Neural cell (in vitro differentiated cells): ENCODE data around the gene SNX32. TPM values are rescaled to one million over a fixed set of nuclear protein-coding genes. Genes with fewer than 3 reads are reported as not detected.

ENCODE experiments used
- H2AFZ ChIP-seq: fragments of 200-600, 300-800 bp; sonication (generic), shearing (Covaris generic); 2 replicates; pipeline ENCODE4 v1.6.0; 2014; ENCODE audit warnings: low read depth, mild to moderate bottlenecking, antibody characterized with exemption, low read length, moderate library complexity
- H3F3A ChIP-seq: fragments of 200-600 bp; shearing (Covaris generic); 2 replicates; pipeline ENCODE4 v1.6.1; 2016; ENCODE audit warnings: mild to moderate bottlenecking, moderate library complexity, mixed read lengths, antibody characterized with exemption, low read length; ENCODE audit not compliant: insufficient read depth, poor library complexity, severe bottlenecking
- H3K27ac ChIP-seq: fragments of 200-600, 300-800 bp; sonication (generic), shearing (Covaris generic); 2 replicates; pipeline ENCODE4 v1.5.1; 2014; ENCODE audit warnings: mild to moderate bottlenecking, low read length, moderate library complexity
- H3K27me3 ChIP-seq: fragments of 300-800, 200-600 bp; sonication (generic), shearing (Covaris generic); 2 replicates; pipeline ENCODE4 v1.6.0; 2014; ENCODE audit warnings: mild to moderate bottlenecking, low read depth, low read length, moderate library complexity; ENCODE audit not compliant: insufficient read depth
- H3K36me3 ChIP-seq: fragments of 300-800, 200-600 bp; sonication (generic), shearing (Covaris generic); 2 replicates; pipeline ENCODE4 v1.5.1; 2014; ENCODE audit warnings: mild to moderate bottlenecking, antibody characterized with exemption, low read length, moderate library complexity; ENCODE audit not compliant: insufficient read depth
- H3K4me2 ChIP-seq: fragments of 300-800, 200-600 bp; sonication (generic), shearing (Covaris generic); 2 replicates; pipeline ENCODE4 v1.6.0; 2014; ENCODE audit warnings: mild to moderate bottlenecking, low read length
- H3K4me3 ChIP-seq: fragments of 300-800, 200-600 bp; sonication (generic), shearing (Covaris generic); 2 replicates; pipeline ENCODE4 v1.5.1; 2014; ENCODE audit warnings: mild to moderate bottlenecking, low read length, moderate library complexity
- H3K79me2 ChIP-seq: fragments of 200-600 bp; shearing (Covaris generic); replicated peaks from 2 replicates; pipeline ENCODE4 v1.6.0; 2014; ENCODE audit warnings: mild to moderate bottlenecking, low read length, moderate library complexity; ENCODE audit not compliant: insufficient read depth
- H3K9ac ChIP-seq: fragments of 300-800, 200-600 bp; sonication (generic), shearing (Covaris generic); 2 replicates; pipeline ENCODE4 v1.6.1; 2016; ENCODE audit warnings: mild to moderate bottlenecking, low read length, mixed read lengths
- H3K9me2 ChIP-seq: fragments of 200-600 bp; shearing (Covaris generic); 2 replicates; pipeline ENCODE4 v1.6.1; 2016; ENCODE audit warnings: mild to moderate bottlenecking, low read length, mixed read lengths; ENCODE audit not compliant: insufficient read depth
- H3K9me3 ChIP-seq: fragments of 200-600, 300-800 bp; sonication (generic), shearing (Covaris generic); 2 replicates; pipeline ENCODE4 v1.6.1; 2016; ENCODE audit warnings: mild to moderate bottlenecking, mixed run types, low read length, moderate library complexity, mixed read lengths
- H4K20me1 ChIP-seq: fragments of 200-600 bp; shearing (Covaris generic); 2 replicates; pipeline ENCODE4 v1.6.1; 2016; ENCODE audit warnings: mild to moderate bottlenecking, mixed run types; ENCODE audit not compliant: insufficient read depth
- EP300 ChIP-seq: fragments of 450-650 bp; conservative IDR thresholded peaks from 2 replicates; pipeline ENCODE4 v1.6.1; 2014; ENCODE audit warnings: antibody characterized with exemption, mild to moderate bottlenecking, moderate library complexity; ENCODE audit not compliant: poor library complexity, severe bottlenecking
- EZH2 ChIP-seq: fragments of 200-600, 300-800 bp; shearing (Covaris generic), sonication (generic); IDR thresholded peaks from 2 replicates; pipeline ENCODE4 v1.6.1; 2014; ENCODE audit warnings: antibody characterized with exemption, low read length, borderline replicate concordance, mild to moderate bottlenecking; ENCODE audit not compliant: insufficient read depth, poor library complexity, severe bottlenecking
- MXI1 ChIP-seq: fragments of 450-650 bp; conservative IDR thresholded peaks from 2 replicates; pipeline ENCODE4 v1.6.1; 2014; ENCODE audit warnings: antibody characterized with exemption, mild to moderate bottlenecking; ENCODE audit not compliant: poor library complexity, severe bottlenecking
- POLR2AphosphoS5 ChIP-seq: IDR thresholded peaks from 2 replicates; pipeline ENCODE4 v1.6.1; 2012
- RAD21 ChIP-seq: fragments of 450-650 bp; conservative IDR thresholded peaks from 2 replicates; pipeline ENCODE4 v1.6.1; 2014; ENCODE audit warnings: antibody characterized with exemption, mild to moderate bottlenecking, moderate library complexity
- SMC3 ChIP-seq: fragments of 450-650 bp; conservative IDR thresholded peaks from 2 replicates; pipeline ENCODE4 v1.6.1; 2014; ENCODE audit warnings: antibody characterized with exemption, mild to moderate bottlenecking, moderate library complexity; ENCODE audit not compliant: poor library complexity
- TAF1 ChIP-seq: IDR thresholded peaks from 2 replicates; pipeline ENCODE4 v1.6.1; 2012; ENCODE audit warnings: low read depth
- polyA plus RNA-seq: library from polyadenylated mRNA; depleted of rRNA; stranded (reverse); fragments of >200 nt; gene quantifications from 2 replicates; pipeline ENCODE4 v1.2.3, GENCODE V29; 2014
- TF ChIP-seq, protein P1 (sequence below): fragments of 450-650 bp; IDR thresholded peaks from 2 replicates; pipeline ENCODE4 v1.5.1; 2014; ENCODE audit warnings: antibody characterized with exemption, mild to moderate bottlenecking, moderate library complexity; ENCODE audit not compliant: poor library complexity, severe bottlenecking
- TF ChIP-seq, protein P2 (sequence below): IDR thresholded peaks from 2 replicates; pipeline ENCODE4 v1.6.1; 2012; ENCODE audit warnings: borderline replicate concordance

SNX32 gene
- polyA plus RNA-seq, 1 donor from 2014 or later = 16.0 TPM

DNA sequence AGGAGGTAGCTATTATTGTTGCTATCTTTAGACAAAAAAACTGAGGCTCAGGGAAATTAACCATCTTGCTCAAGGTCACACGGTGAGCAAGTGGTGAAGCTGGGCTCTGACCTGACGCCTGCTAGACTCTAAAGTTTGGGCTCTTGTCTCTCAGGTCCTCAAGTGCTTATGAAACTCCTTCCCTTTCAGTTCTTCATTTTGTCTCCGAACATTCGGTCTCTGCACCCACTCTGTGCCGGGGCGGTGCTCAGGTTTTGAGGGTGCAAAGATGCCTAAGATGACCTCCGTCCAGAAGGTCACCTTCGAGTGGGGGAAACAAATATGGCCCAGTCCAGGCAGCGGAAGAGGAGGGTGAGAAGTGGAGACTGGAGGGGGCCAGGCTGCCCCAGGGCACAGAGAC, 30.9 kb upstream of the SNX32 start:
- TF ChIP-seq POLR2AphosphoS5 = no peak
- Histone ChIP-seq H3K36me3 (no peaks in the 10 kb centered on the region), H3K4me3 (no peak overlapping the region), H3K27me3 (no peaks in the 10 kb centered on the region), H3K9ac (no peak overlapping the region), H3F3A (no peaks in the 10 kb centered on the region), H3K9me2 (no peaks in the 10 kb centered on the region), H3K27ac (no peak overlapping the region), H3K79me2 (no peaks in the 10 kb centered on the region), H2AFZ (no peak overlapping the region), H3K4me2 (no peak overlapping the region), H3K9me3 (no peaks in the 10 kb centered on the region), H4K20me1 (no peaks in the 10 kb centered on the region)

DNA sequence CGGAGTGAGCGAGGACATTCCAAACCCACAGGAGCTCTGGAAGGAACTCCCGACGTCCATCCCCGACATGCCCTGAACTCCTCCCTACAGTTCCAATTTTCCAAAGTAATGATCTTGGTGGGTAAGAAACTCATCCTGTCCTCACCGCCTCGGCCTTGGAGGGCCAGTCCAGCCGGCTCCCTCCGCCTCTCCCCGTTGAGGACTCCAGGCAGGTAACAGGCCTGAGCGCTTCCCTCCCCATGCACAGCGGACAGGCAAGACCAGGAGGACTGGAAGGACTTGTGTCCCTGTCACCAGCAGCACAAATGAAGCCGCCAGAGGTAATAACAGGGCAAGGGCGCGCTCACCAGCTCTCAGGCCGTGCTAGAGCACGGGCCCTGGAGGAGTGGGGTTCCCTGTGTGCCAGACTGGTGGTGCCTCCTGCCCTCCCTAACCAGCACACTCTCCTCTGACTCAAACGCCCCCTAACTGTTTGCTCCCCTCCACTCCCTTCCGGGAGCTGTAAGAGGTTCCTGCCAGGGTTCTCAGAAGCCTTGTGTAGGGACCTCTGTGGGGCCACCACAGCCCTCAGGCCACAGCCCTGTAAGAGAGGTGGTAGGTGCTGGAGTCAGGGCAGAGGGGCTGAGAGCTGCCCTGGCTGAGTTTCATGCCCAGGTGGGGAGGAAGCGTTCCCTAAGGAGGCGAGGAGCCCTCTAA, 29.8 kb upstream of the SNX32 start:
- Histone ChIP-seq H3K9ac (no peak overlapping the region), H3F3A (no peaks in the 10 kb centered on the region), H3K27ac (no peak overlapping the region), H3K4me2 (no peak overlapping the region), H3K27me3 (no peaks in the 10 kb centered on the region), H2AFZ (no peak overlapping the region), H3K36me3 (no peaks in the 10 kb centered on the region), H4K20me1 (no peaks in the 10 kb centered on the region), H3K79me2 (no peaks in the 10 kb centered on the region), H3K9me2 (no peaks in the 10 kb centered on the region), H3K4me3 (no peak overlapping the region), H3K9me3 (no peaks in the 10 kb centered on the region)
- TF ChIP-seq EZH2 (no peak), EP300 (no peak), SMC3 (no peak), TAF1 (no peak), RAD21 (no peak), MXI1 (no peak), POLR2AphosphoS5 (no peak)
- TF ChIP-seq, protein P1, sequence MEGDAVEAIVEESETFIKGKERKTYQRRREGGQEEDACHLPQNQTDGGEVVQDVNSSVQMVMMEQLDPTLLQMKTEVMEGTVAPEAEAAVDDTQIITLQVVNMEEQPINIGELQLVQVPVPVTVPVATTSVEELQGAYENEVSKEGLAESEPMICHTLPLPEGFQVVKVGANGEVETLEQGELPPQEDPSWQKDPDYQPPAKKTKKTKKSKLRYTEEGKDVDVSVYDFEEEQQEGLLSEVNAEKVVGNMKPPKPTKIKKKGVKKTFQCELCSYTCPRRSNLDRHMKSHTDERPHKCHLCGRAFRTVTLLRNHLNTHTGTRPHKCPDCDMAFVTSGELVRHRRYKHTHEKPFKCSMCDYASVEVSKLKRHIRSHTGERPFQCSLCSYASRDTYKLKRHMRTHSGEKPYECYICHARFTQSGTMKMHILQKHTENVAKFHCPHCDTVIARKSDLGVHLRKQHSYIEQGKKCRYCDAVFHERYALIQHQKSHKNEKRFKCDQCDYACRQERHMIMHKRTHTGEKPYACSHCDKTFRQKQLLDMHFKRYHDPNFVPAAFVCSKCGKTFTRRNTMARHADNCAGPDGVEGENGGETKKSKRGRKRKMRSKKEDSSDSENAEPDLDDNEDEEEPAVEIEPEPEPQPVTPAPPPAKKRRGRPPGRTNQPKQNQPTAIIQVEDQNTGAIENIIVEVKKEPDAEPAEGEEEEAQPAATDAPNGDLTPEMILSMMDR = no peak
- TF ChIP-seq, protein P2, sequence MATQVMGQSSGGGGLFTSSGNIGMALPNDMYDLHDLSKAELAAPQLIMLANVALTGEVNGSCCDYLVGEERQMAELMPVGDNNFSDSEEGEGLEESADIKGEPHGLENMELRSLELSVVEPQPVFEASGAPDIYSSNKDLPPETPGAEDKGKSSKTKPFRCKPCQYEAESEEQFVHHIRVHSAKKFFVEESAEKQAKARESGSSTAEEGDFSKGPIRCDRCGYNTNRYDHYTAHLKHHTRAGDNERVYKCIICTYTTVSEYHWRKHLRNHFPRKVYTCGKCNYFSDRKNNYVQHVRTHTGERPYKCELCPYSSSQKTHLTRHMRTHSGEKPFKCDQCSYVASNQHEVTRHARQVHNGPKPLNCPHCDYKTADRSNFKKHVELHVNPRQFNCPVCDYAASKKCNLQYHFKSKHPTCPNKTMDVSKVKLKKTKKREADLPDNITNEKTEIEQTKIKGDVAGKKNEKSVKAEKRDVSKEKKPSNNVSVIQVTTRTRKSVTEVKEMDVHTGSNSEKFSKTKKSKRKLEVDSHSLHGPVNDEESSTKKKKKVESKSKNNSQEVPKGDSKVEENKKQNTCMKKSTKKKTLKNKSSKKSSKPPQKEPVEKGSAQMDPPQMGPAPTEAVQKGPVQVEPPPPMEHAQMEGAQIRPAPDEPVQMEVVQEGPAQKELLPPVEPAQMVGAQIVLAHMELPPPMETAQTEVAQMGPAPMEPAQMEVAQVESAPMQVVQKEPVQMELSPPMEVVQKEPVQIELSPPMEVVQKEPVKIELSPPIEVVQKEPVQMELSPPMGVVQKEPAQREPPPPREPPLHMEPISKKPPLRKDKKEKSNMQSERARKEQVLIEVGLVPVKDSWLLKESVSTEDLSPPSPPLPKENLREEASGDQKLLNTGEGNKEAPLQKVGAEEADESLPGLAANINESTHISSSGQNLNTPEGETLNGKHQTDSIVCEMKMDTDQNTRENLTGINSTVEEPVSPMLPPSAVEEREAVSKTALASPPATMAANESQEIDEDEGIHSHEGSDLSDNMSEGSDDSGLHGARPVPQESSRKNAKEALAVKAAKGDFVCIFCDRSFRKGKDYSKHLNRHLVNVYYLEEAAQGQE = no peak

DNA sequence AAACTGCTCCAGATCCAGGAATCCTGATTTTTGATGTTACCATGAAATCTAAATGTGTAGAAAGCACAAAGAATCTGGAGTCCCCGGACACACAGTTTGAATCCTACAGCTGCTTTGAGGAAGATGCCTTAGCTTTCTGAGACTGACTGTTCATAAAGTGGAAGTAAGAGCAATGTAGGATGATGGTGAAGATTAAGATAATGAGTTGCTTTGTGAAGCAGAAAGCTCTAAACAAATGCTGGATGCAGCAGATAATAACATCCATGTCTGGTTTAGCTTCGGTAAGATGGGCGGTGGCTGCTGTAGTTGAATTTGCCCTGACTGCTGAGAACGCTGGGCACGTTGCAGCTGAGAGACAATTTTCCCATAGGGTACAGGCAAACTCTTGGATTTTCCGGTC, 26.8 kb upstream of the SNX32 start:
- no peak overlapping the region for H3K9ac ChIP-seq
- no peak overlapping the region for H3K27ac ChIP-seq
- no peaks in the 10 kb centered on the region for H3K27me3 ChIP-seq
- H3K9me2 ChIP-seq = no peaks in the 10 kb centered on the region
- no peaks in the 10 kb centered on the region for H3K79me2 ChIP-seq
- H3K36me3 ChIP-seq = no peaks in the 10 kb centered on the region
- no peak for TF ChIP-seq EZH2
- TF ChIP-seq, protein P1 = no peak
- TF ChIP-seq RAD21 = no peak
- TF ChIP-seq POLR2AphosphoS5 = no peak
- TF ChIP-seq EP300 = no peak
- TF ChIP-seq TAF1 = no peak
- no peak for TF ChIP-seq MXI1
- TF ChIP-seq, protein P2 = no peak
- TF ChIP-seq SMC3 = no peak
- no peaks in the 10 kb centered on the region for H4K20me1 ChIP-seq
- H3K4me2 ChIP-seq = no peak overlapping the region
- H3K4me3 ChIP-seq = no peak overlapping the region
- H3F3A ChIP-seq = no peaks in the 10 kb centered on the region
- H2AFZ ChIP-seq = no peak overlapping the region
- H3K9me3 ChIP-seq = no peaks in the 10 kb centered on the region
